A549 (cell line): ENCODE results near the gene ADH4.
"Not testable (repeated sequence)": the region's sequence is repeated elsewhere in the genome, so short reads cannot be mapped to it uniquely, and the experiment has no call there.

Experiments used
- BCL3 ChIP-seq: fragments of >200 bp; sonication (Bioruptor Twin); formaldehyde crosslinking; IDR thresholded peaks from 3 replicates; pipeline ENCODE4 v1.6.1; 2016
- CEBPB ChIP-seq, 2 experiments: fragments of >200 bp in 1 of 2; sonication (Bioruptor Twin) in 1 of 2; formaldehyde crosslinking in 1 of 2; IDR thresholded peaks; 2 replicates each; pipeline ENCODE4 v1.6.1; 2012 to 2016
- CHD2 ChIP-seq: fragments of 150-350 bp; IDR thresholded peaks from 2 replicates; pipeline ENCODE4 v1.6.1; 2014; ENCODE audit warnings: low read length; ENCODE audit not compliant: partially characterized antibody
- CTCF ChIP-seq: fragments of >200 bp; sonication (Bioruptor Twin); formaldehyde crosslinking; IDR thresholded peaks from 3 replicates; pipeline ENCODE4 v1.5.1; 2016
- EP300 ChIP-seq, 2 experiments: fragments of >200 bp; sonication (Bioruptor Twin); formaldehyde crosslinking; IDR thresholded peaks; 2 replicates in 1 of 2; 3 replicates in 1 of 2; pipeline ENCODE4 v1.6.1; 2016 to 2017
- FOSL2 ChIP-seq, 2 experiments: fragments of 450-650 bp in 1 of 2; fragments of >200 bp in 1 of 2; sonication (Bioruptor Twin) in 1 of 2; formaldehyde crosslinking; IDR thresholded peaks; 2 replicates each; pipeline versions ENCODE4 v1.5.0 to v1.6.1; 2016 to 2020; ENCODE audit warnings: mild to moderate bottlenecking in 1 of 2, moderate library complexity in 1 of 2
- KDM5A ChIP-seq: fragments of 200-600 bp; sonication (generic); IDR thresholded peaks from 2 replicates; pipeline ENCODE4 v1.6.1; 2016; ENCODE audit warnings: antibody characterized with exemption, mild to moderate bottlenecking
- POLR2A ChIP-seq: IDR thresholded peaks from 2 replicates; pipeline ENCODE4 v1.6.1; 2012; ENCODE audit warnings: mild to moderate bottlenecking, low read length
- RNF2 ChIP-seq: fragments of 200-600 bp; sonication (generic); IDR thresholded peaks from 2 replicates; pipeline ENCODE4 v1.6.1; 2016; ENCODE audit warnings: low read depth, mild to moderate bottlenecking, antibody characterized with exemption, moderate library complexity, borderline replicate concordance
- USF2 ChIP-seq: fragments of 450-650 bp; IDR thresholded peaks from 2 replicates; pipeline ENCODE4 v1.6.1; 2014; ENCODE audit warnings: antibody characterized with exemption
- ZNF302 ChIP-seq: fragments of 250-450 bp; sonication (Bioruptor Pico); IDR thresholded peaks from 2 replicates; pipeline ENCODE4 v1.9.0; 2021; ENCODE audit warnings: inconsistent platforms, mild to moderate bottlenecking, moderate library complexity

- not testable (repeated sequence) for TF ChIP-seq EP300 (IDR thresholded peaks at IDR 0.05); USF2; POLR2A; ZNF302; RNF2; CTCF; KDM5A; CHD2; FOSL2 (IDR thresholded peaks at IDR 0.05); FOSL2 (CRISPR knock-in tag; IDR thresholded peaks at IDR 0.05); BCL3; CEBPB (IDR thresholded peaks at IDR 0.05)
Observed at GRCh38 chr4:99117122-99117841, 26.8 kb downstream of the ADH4 start.
